NOMO-1 treated with DMSO at 0.1 percent for 48 hours (cell line): ENCODE data around the gene MED14.

Experiments used
- DNase-seq: peaks from one replicate; lab custom pipeline; 2025; ENCODE audit not compliant: unreplicated experiment; lab: John Stamatoyannopoulos, UW

MED14 gene

DNA sequence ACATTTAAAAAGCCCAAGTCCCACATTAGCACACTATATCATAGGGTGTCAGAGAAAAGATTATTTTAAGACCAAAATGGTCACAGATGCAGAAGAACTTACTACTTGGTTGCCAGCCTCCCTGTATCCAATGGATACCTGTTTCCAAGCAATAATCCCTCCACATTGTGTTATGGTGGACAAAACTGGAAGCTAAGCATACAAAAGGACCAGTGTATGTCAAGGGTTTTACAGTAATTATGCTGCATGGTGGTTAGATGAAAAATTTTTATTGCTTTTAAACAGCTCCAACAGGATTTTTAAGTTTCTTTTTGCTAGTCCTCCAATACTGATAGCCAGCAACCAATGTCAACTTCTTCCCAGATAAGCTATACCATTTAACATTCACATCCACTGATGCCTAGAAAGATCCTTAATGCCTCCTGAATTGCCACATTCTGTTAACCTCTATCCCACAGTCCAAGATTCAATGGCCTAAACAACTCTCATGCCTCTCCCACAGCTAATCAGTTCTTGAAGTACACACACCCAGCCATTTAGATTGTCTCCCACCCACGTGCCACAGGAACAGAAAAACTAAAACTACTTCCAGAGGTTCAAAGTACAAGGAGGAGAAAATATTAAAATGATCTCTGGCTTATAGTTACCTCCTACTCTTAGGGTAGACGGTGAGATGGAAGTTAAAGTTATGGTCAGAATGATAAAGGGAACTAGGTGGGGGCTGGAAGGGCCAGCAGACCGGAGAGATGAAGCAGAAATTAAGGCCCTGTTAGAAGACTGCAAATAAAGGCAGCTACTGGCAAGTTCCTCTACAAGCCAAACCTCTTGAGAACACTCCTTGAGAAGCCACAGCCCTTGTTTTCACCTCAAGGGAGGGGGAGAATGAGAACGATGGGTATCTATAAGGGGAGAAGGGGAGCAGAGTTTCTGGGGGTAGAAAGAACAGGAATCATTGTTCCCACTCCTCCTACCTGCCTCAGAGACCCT, 5.5 kb downstream of the MED14 start:
- no peak for DNase-seq

DNA sequence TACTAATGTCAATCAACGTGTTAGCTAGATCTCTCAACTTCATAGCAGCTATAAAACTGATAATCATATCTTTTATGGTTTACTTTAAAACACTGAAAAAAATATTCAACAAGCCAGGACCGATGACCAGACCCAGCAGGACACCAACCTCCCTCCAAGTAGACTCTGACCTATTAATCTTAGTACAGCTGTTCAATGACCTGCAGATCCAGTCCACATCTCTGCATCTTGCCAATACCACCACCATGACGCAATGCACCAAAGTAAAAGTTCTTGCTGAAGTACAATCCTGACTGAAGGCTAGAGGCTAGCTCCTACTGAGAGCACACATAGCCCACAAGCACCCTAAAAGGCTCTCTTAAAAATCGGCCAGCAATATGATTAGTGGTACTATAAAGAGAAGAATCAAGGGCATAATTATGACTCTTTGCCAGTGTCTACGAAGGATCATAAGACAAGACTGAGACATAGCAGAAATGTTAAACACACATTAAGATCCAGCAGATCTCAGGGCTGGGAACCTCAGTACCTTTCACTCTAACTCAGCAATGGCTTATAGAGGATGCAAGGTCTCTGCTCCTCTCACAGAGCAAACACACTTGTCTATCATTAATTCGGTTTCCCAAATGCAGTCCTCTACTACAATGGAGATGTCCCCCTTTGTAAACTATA, 7.6 kb downstream of the MED14 start:
- no peak for DNase-seq

- DNase-seq: no peak
These were observed 8.2 kb downstream of the MED14 start for GRCh38 chrX:40727093-40727492.

- no peak for DNase-seq
These were observed 12.4 kb downstream of the MED14 start for GRCh38 chrX:40722930-40723329.

DNA sequence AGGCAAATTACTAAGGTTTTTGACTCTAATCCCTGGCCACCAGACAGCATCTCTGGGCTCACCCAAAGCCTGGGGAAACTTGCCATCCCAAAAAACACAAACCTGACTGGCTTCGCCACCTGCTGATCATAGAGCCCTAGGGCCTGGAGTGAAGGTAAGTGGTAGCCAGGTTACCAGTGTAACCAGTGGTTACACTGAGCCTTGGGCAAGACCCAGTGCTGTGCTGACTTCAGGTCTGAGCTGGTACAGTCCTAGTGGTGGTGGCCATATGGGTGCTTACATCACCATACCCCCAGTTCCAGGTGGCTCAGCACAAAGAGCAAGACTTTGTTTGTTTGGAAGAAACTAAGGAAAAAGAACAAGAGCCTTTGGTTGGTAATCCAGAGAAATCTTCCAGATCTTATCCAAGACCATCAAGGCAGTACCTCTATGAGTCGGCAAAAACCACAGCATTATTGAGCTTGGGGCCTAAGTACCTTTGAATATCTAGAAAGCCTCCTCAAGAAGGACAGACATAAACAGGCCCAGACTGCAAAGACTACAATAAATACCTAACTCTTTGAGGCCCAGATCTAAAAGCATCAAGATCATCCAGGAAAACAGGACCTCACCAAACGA, 13.7 kb downstream of the MED14 start:
- DNase-seq: no peak

DNA sequence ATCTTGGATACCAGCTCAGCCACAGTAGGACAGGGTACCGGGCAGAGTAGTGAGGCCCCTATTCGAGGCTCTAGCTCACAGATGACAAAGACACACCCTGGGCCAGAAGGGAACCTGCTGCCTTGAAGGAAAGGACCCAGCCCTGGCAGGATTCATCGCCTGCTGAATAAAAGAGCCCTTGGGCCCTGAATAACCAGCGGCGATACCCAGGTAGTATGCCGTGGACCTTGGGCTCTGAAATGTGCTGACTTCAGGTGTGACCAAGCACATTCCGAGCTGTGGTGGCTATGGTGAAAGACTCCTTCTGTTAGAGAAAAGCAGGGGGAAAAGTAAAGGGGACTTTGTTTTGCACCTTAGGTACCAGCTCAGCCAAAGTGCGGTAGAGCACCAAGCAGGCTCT, 14.6 kb downstream of the MED14 start:
- no peak for DNase-seq

GRCh38 chrX:40720339-40720738, 15.0 kb downstream of the MED14 start:
- DNase-seq: no peak

DNA sequence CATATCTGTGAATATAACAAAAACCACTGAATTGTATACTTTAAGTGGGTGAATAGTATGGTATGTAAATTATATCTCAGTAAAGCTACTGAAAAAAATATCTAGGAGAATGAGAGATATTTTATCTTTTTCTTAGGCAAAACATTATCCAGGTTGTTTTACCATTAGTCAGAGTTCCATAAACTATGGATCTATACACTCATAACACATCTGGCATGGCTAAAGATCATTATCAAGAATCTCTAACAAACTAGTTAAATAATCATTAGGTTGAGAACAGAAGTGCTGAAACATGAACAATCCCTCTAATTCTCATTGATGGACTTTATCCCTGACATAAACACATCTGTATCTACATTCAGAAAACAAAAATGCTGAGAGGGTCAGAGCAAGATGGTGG, 15.6 kb downstream of the MED14 start:
- no peak for DNase-seq

DNA sequence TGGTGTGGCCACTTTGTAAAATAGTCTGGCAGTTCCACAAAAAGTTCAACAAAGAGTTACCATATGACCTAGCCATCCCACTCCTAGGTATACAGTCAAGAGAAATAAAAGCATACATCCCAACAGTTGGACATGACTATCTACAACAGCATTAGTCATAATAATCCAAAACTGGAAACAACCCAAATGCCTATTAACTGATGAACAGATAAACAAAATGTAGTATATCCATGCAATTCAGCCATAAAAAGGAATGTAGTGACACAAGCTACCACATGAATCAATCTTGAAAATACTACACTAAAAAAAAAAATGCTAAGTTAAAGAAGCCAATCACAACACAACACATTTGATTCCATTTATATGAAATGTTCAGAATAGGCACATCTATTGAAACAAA, 16.1 kb downstream of the MED14 start:
- no peak for DNase-seq

GRCh38 chrX:40709395-40709794, 25.9 kb downstream of the MED14 start:
- no peak for DNase-seq

DNA sequence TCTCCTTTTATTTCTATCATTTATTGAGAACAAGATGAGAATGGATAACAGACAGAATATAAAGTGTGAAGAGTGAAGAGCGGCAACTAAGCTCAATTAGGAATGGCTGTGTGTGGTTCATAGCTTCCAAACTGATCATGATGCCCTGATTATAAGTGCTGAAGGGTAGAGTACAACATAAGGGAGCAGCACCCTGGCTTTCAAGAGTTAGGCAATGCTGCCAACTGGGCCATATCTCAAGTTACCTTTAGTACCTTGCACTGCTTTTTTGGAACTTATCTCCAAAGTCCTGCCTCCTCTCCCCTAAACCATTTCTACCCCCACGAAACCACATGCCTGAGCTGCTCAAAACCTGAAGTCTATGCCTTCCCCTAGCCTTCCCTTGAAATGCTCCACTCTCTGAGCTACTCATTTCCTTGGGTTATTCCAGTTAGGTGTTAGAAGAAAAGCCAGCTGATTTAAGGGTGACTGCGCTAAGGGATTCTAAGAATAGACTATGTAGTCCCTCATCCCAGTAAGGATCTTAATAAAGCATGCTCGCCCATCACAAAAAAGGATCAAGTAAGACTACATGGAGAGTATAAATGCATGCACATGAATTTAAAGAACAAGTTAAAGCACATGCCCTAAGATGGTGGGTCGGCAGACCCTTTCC, 29.6 kb downstream of the MED14 start:
- DNase-seq: no peak

- no peak for DNase-seq
These were observed 34.6 kb downstream of the MED14 start for GRCh38 chrX:40700640-40701342.

GRCh38 chrX:40698851-40699250, 36.5 kb downstream of the MED14 start:
- no peak for DNase-seq

GRCh38 chrX:40694802-40695201, 40.5 kb downstream of the MED14 start:
- no peak for DNase-seq

GRCh38 chrX:40688929-40689328, 46.4 kb downstream of the MED14 start:
- DNase-seq: no peak

DNA sequence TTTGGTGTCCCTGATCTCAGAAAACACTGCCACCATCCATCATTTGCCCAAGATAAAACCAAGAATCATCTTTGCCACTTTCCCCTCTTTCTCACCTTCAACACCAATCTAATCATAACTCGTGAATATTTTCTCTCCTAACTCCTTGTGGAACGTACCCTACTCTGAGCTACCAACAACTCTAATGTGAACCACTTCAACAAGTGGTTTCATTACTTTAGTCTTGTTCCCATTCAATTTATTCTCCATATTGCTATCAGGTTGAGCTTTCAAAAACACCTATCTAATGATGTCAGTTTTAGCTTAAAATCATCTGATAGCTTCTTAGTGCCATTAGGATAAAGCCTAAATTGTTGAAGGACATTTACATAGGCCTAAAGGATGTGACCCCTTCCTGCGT, 48.2 kb downstream of the MED14 start:
- DNase-seq: no peak

DNA sequence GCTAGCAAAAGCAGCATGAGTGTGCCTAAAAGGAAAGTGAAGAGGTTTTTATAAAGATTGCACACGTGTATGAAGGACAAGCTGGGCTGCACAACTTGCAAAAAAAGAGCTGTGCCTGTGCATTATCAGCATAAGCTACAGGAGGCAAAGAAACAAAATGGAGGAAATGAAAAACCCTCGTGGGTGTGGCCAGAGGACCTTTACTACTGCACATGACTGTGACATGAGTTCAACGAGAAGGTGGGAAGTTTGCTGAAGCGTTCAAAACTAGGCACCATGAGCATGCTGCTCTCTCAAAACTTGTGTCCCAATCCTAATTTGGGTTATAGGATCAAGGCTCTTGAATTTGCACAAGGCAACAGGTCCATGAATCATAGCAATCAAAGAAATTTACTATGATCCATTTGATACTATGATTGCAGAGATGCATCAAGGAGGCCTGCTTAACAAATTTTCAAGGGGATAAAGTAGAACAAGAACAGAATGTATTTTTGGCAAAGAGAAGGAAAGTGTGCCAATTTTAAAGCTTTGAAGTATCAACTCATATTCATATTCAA, 49.9 kb downstream of the MED14 start:
- no peak for DNase-seq

DNA sequence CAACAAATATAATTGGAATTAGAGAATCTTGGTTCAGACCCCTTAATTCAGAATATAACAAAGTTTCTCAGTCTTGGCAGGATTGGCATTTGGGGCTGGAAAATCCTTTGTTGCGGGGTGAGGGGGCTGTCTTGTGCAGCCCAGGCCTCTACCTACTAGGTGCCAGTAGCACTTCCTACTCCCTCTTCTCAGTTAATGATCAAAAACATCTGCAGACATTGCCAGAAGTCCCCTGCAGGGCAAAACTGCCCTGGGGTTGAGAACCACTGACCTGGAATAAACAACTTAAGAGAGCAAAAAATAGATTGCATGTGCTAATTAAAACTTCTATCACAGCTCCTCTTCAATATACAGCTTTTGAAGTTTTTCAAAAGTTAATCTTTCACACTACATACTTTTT, 51.2 kb downstream of the MED14 start:
- no peak for DNase-seq

- no peak for DNase-seq
These were observed 52.1 kb downstream of the MED14 start for GRCh38 chrX:40683245-40683644.

DNA sequence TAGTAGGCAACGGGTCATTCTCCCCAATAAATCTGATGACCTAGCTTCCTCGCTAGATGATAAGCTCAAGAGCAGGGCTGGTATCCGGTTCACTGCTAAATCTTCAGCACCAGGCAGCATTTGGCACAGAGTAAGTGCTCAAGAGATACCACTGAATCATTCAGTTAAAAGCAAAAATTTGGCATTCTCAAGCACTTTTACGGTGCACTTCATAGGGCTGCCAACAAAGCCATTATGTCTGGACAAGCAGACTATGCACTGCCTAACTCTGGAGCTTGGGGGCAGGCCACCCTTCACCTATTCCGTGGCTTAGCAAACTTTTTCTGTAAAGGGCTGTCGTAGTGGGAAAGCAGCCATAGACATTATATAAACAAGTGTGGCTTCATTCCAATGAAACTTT, 64.2 kb downstream of the MED14 start:
- no peak for DNase-seq
